Retinal pigment epithelial cell (primary cell): ENCODE measurements around the gene AGBL5.

Experiments
- DNase-seq: peaks from one replicate; pipeline ENCODE4 v3.0.0-alpha.2; 2010; ENCODE audit warnings: low read depth
- H3K4me3 ChIP-seq: 2 replicates; pipeline ENCODE4 v1.5.1; 2011; ENCODE audit warnings: mild to moderate bottlenecking, low read length, control low read depth, moderate library complexity
- CTCF ChIP-seq: conservative IDR thresholded peaks from 2 replicates; pipeline ENCODE4 v1.5.1; 2011; ENCODE audit warnings: low read depth, low read length, control low read depth, inconsistent platforms

Gene AGBL5

GRCh38 chr2:27023740-27024139 is 27.7 kb upstream of the AGBL5 start:
- DNase-seq = no peak
- no peak overlapping the region for H3K4me3 ChIP-seq
- no peak for TF ChIP-seq CTCF

- DNase-seq = no peak
- no peak overlapping the region for H3K4me3 ChIP-seq
- TF ChIP-seq CTCF = peak; percentile 11
Measured at GRCh38 chr2:27024188-27024587, 27.3 kb upstream of the AGBL5 start.

- no peak for DNase-seq
Measured at GRCh38 chr2:27024812-27025211, 26.7 kb upstream of the AGBL5 start.

GRCh38 chr2:27025281-27025800 is 26.1 kb upstream of the AGBL5 start:
- DNase-seq = no peak
- TF ChIP-seq CTCF = no peak
- no peak overlapping the region for H3K4me3 ChIP-seq

More at GRCh38 chr2:27024812-27025211, 26.7 kb upstream of the AGBL5 start:
- TF ChIP-seq CTCF = no peak
- no peak overlapping the region for H3K4me3 ChIP-seq

- TF ChIP-seq CTCF = no peak
- DNase-seq = no peak
- H3K4me3 ChIP-seq = no peak overlapping the region
Measured at GRCh38 chr2:27025861-27026851, 25.3 kb upstream of the AGBL5 start.

GRCh38 chr2:27027211-27027651 is 24.2 kb upstream of the AGBL5 start:
- no peak overlapping the region for H3K4me3 ChIP-seq
- DNase-seq = no peak
- no peak for TF ChIP-seq CTCF
